Measurements from ENCODE around the gene CXorf58.

DNA sequence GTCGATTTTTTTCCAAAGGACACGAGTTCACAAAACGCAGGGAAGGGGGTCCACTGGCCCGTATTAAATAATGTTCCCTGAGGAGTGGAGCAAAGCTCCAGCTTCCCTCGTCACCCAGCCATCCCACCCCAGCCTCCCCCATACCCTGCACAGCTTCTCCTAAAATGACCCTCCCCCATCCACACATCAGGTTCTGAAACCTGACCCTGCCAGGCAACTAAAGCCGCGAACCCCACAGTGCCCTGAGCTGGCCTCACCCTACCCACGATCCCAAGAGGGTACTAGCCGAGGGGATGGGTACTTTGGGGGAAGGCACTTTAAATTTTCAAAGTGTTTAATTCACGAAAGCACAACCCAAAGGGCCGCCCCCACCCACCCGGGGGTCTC is 702 bp upstream of the CXorf58 start:
- TF ChIP-seq POLR2A (IDR thresholded peaks at IDR 0.05; ENCODE audit: low read depth, low read length) (no peak), TAF1 (IDR thresholded peaks at IDR 0.05; ENCODE audit: low read depth, low read length) (no peak), POU2F2 (IDR thresholded peaks at IDR 0.05; ENCODE audit: low read depth, low read length) (no peak)
